GM12878 (cell line): ENCODE data around the gene TNFSF9. TPM values are rescaled to one million over a fixed set of nuclear protein-coding genes. Genes with fewer than 3 reads are reported as not detected.

Source experiments
- CBX3 ChIP-seq: fragments of 200-600 bp; sonication (generic); IDR thresholded peaks from 2 replicates; pipeline ENCODE4 v1.6.1; 2016; ENCODE audit warnings: low read depth, borderline replicate concordance
- CHD4 ChIP-seq: fragments of 200-600 bp; sonication (generic); IDR thresholded peaks from 2 replicates; pipeline ENCODE4 v1.6.1; 2016; ENCODE audit warnings: mild to moderate bottlenecking
- CREM ChIP-seq: IDR thresholded peaks from 2 replicates; pipeline ENCODE4 v1.6.1; 2014; ENCODE audit warnings: antibody characterized with exemption, low read depth
- FOXK2 ChIP-seq: fragments of 450-650 bp; IDR thresholded peaks from 2 replicates; pipeline ENCODE4 v1.6.1; 2017; ENCODE audit warnings: mild to moderate bottlenecking, moderate library complexity
- GATAD2B ChIP-seq: fragments of 450-650 bp; conservative IDR thresholded peaks from 2 replicates; pipeline ENCODE4 v1.6.1; 2017; ENCODE audit warnings: low read depth, mild to moderate bottlenecking, moderate library complexity
- PML ChIP-seq: IDR thresholded peaks from 2 replicates; pipeline ENCODE4 v1.6.1; 2012; ENCODE audit warnings: low read length, inconsistent platforms
- RAD21 ChIP-seq: IDR thresholded peaks from 2 replicates; pipeline ENCODE4 v1.6.1; 2011; ENCODE audit warnings: mild to moderate bottlenecking, low read depth, low read length, moderate library complexity; ENCODE audit not compliant: insufficient read depth
- RB1 ChIP-seq: fragments of 450-650 bp; formaldehyde crosslinking; IDR thresholded peaks from 2 replicates; pipeline ENCODE4 v1.6.1; 2017; ENCODE audit warnings: mild to moderate bottlenecking, borderline replicate concordance
- RCOR1 ChIP-seq: conservative IDR thresholded peaks from 2 replicates; pipeline ENCODE4 v1.6.1; 2012; ENCODE audit warnings: low read depth, low read length, improper control_type of control experiment
- SIN3A ChIP-seq: IDR thresholded peaks from 2 replicates; pipeline ENCODE4 v1.6.1; 2012; ENCODE audit warnings: low read depth, low read length, improper control_type of control experiment
- SMARCA5 ChIP-seq: fragments of 450-650 bp; IDR thresholded peaks from 2 replicates; pipeline ENCODE4 v1.6.1; 2017; ENCODE audit warnings: mild to moderate bottlenecking
- STAT3 ChIP-seq: IDR thresholded peaks from 2 replicates; pipeline ENCODE4 v1.6.1; 2011; ENCODE audit warnings: low read depth, low read length, improper control_type of control experiment
- SUPT20H ChIP-seq: IDR thresholded peaks from 2 replicates; pipeline ENCODE4 v1.6.1; 2011; ENCODE audit warnings: low read depth, mild to moderate bottlenecking, low read length, moderate library complexity, borderline replicate concordance; ENCODE audit not compliant: control insufficient read depth
- TBL1XR1 ChIP-seq: IDR thresholded peaks from 2 replicates; pipeline ENCODE4 v1.6.1; 2012; ENCODE audit warnings: low read depth, low read length, improper control_type of control experiment
- ZNF274 ChIP-seq: IDR thresholded peaks from one replicate; pipeline ENCODE4 v1.8.0; 2011; ENCODE audit not compliant: insufficient read length, insufficient read depth
- polyA plus RNA-seq, 11 experiments: library from polyadenylated mRNA; depleted of rRNA in 4 of 11; unstranded in 6 of 11; stranded (reverse) in 5 of 11; fragments of >200 nt; fragmentation: Nextera tagmentation in 4 of 11; fragmentation: Illumina TruSeq in 1 of 11; extraction: Ambion mirVana in 4 of 11; extraction: Trizol in 1 of 11; gene quantifications; 1 replicate in 1 of 11; 2 replicates in 10 of 11; pipeline versions ENCODE4 v1.2.1 to v1.2.3, GENCODE V29; 2011 to 2016; ENCODE audit warnings: inconsistent platforms in 2 of 11, missing spikeins in 2 of 11, low read depth in 1 of 11
- total RNA-seq, 4 experiments: library from RNA; depleted of rRNA in 3 of 4; stranded (reverse); fragments of >200 nt in 3 of 4; fragmentation: Illumina TruSeq in 1 of 4; extraction: Trizol in 1 of 4; gene quantifications; 2 replicates each; pipeline versions ENCODE4 v1.2.1 to v1.2.3, GENCODE V29; 2013 to 2021
- TF ChIP-seq, protein P1 (sequence below): fragments of 450-650 bp; IDR thresholded peaks from 2 replicates; pipeline ENCODE4 v1.6.1; 2017; ENCODE audit warnings: mild to moderate bottlenecking, low read depth, inconsistent platforms; ENCODE audit not compliant: poor library complexity, severe bottlenecking
- TF ChIP-seq, protein P2 (sequence below): IDR thresholded peaks from 2 replicates; pipeline ENCODE4 v1.6.1; 2012; ENCODE audit warnings: low read length, inconsistent platforms
- TF ChIP-seq, protein P3 (sequence below): IDR thresholded peaks from 2 replicates; pipeline ENCODE4 v1.6.1; 2011; ENCODE audit warnings: low read depth, low read length, improper control_type of control experiment, borderline replicate concordance
- TF ChIP-seq, protein P4 (sequence below): fragments of 450-650 bp; conservative IDR thresholded peaks from 2 replicates; pipeline ENCODE4 v1.6.1; 2017; ENCODE audit warnings: mild to moderate bottlenecking, moderate library complexity
- TF ChIP-seq, protein P5 (sequence below): fragments of 450-650 bp; IDR thresholded peaks from 2 replicates; pipeline ENCODE4 v1.6.1; 2017; ENCODE audit warnings: borderline replicate concordance
- TF ChIP-seq, protein P6 (sequence below): fragments of 450-650 bp; IDR thresholded peaks from 2 replicates; pipeline ENCODE4 v1.6.1; 2017; ENCODE audit warnings: low read depth, mild to moderate bottlenecking, moderate library complexity

TNFSF9 gene
- total and polyA plus RNA-seq, 10 of the 15 experiments (the other 5 are each of a cell fraction or from before 2014, with no cell fraction given), result 6.2 to 75.3 (median 22.1) TPM

DNA sequence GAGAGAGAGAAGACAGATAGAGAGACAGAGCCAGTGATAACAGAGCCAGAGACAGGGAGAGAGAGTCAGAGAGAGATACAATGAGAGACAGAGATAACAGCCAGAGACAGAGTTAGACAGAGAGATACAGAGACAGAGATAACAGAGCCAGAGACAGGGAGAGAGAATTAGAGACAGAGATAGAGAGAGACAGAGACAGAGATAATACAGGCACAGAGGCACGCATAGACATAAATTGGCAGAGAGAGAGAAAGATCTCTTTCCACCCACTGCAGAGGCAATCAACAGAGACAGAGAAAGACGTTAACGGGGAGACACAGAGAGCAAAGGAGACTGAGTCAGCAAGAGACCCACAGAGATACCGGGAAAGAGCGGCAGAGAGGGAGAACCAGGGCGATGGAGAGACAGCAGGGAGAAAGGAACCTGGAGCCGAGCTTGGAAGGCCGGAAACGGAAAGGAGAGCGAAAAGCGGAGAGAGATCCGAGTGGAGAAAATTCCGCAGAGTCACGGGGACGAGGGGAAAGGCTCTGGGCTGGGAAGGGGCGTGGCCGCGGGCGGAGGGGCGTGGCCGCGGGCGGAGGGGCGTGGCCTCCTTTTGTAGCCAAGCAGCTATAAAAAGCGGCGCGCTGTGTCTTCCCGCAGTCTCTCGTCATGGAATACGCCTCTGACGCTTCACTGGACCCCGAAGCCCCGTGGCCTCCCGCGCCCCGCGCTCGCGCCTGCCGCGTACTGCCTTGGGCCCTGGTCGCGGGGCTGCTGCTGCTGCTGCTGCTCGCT is at the start of gene TNFSF9 (continued):
- TF ChIP-seq, protein P1, sequence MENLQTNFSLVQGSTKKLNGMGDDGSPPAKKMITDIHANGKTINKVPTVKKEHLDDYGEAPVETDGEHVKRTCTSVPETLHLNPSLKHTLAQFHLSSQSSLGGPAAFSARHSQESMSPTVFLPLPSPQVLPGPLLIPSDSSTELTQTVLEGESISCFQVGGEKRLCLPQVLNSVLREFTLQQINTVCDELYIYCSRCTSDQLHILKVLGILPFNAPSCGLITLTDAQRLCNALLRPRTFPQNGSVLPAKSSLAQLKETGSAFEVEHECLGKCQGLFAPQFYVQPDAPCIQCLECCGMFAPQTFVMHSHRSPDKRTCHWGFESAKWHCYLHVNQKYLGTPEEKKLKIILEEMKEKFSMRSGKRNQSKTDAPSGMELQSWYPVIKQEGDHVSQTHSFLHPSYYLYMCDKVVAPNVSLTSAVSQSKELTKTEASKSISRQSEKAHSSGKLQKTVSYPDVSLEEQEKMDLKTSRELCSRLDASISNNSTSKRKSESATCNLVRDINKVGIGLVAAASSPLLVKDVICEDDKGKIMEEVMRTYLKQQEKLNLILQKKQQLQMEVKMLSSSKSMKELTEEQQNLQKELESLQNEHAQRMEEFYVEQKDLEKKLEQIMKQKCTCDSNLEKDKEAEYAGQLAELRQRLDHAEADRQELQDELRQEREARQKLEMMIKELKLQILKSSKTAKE, result peak; percentile 39
- TF ChIP-seq CREM (peak; percentile 55; the same call in 1 of the 2 replicates), STAT3 (no peak), SUPT20H (no peak), RCOR1 (no peak), CBX3 (no peak), GATAD2B (no peak; the same call in 1 of the 2 replicates), TBL1XR1 (no peak; the same call in 1 of the 2 replicates), CHD4 (no peak), RB1 (peak; percentile 65; the same call in 1 of the 2 replicates), ZNF274 (no peak), FOXK2 (no peak), PML (peak; percentile 99), SMARCA5 (peak; percentile 95; the same call in 1 of the 2 replicates), RAD21 (no peak), SIN3A (no peak)
- TF ChIP-seq, protein P2, sequence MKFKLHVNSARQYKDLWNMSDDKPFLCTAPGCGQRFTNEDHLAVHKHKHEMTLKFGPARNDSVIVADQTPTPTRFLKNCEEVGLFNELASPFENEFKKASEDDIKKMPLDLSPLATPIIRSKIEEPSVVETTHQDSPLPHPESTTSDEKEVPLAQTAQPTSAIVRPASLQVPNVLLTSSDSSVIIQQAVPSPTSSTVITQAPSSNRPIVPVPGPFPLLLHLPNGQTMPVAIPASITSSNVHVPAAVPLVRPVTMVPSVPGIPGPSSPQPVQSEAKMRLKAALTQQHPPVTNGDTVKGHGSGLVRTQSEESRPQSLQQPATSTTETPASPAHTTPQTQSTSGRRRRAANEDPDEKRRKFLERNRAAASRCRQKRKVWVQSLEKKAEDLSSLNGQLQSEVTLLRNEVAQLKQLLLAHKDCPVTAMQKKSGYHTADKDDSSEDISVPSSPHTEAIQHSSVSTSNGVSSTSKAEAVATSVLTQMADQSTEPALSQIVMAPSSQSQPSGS, result no peak
- TF ChIP-seq, protein P3, sequence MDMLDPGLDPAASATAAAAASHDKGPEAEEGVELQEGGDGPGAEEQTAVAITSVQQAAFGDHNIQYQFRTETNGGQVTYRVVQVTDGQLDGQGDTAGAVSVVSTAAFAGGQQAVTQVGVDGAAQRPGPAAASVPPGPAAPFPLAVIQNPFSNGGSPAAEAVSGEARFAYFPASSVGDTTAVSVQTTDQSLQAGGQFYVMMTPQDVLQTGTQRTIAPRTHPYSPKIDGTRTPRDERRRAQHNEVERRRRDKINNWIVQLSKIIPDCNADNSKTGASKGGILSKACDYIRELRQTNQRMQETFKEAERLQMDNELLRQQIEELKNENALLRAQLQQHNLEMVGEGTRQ, result no peak
- TF ChIP-seq, protein P4, sequence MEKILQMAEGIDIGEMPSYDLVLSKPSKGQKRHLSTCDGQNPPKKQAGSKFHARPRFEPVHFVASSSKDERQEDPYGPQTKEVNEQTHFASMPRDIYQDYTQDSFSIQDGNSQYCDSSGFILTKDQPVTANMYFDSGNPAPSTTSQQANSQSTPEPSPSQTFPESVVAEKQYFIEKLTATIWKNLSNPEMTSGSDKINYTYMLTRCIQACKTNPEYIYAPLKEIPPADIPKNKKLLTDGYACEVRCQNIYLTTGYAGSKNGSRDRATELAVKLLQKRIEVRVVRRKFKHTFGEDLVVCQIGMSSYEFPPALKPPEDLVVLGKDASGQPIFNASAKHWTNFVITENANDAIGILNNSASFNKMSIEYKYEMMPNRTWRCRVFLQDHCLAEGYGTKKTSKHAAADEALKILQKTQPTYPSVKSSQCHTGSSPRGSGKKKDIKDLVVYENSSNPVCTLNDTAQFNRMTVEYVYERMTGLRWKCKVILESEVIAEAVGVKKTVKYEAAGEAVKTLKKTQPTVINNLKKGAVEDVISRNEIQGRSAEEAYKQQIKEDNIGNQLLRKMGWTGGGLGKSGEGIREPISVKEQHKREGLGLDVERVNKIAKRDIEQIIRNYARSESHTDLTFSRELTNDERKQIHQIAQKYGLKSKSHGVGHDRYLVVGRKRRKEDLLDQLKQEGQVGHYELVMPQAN, result peak; percentile 95
- TF ChIP-seq, protein P5, sequence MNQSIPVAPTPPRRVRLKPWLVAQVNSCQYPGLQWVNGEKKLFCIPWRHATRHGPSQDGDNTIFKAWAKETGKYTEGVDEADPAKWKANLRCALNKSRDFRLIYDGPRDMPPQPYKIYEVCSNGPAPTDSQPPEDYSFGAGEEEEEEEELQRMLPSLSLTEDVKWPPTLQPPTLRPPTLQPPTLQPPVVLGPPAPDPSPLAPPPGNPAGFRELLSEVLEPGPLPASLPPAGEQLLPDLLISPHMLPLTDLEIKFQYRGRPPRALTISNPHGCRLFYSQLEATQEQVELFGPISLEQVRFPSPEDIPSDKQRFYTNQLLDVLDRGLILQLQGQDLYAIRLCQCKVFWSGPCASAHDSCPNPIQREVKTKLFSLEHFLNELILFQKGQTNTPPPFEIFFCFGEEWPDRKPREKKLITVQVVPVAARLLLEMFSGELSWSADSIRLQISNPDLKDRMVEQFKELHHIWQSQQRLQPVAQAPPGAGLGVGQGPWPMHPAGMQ, result no peak
- TF ChIP-seq, protein P6, sequence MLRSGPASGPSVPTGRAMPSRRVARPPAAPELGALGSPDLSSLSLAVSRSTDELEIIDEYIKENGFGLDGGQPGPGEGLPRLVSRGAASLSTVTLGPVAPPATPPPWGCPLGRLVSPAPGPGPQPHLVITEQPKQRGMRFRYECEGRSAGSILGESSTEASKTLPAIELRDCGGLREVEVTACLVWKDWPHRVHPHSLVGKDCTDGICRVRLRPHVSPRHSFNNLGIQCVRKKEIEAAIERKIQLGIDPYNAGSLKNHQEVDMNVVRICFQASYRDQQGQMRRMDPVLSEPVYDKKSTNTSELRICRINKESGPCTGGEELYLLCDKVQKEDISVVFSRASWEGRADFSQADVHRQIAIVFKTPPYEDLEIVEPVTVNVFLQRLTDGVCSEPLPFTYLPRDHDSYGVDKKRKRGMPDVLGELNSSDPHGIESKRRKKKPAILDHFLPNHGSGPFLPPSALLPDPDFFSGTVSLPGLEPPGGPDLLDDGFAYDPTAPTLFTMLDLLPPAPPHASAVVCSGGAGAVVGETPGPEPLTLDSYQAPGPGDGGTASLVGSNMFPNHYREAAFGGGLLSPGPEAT, result peak; percentile 95
